Stimulated activated CD4-positive, alpha-beta T cell treated with anti-CD3 and anti-CD28 coated beads, TNF-alpha, amount 100 ng/mL, for 48 hours (primary cell): Measurements from ENCODE around the gene TAMALIN.
"Not testable (repeated sequence)": the region's sequence is repeated elsewhere in the genome, so short reads cannot be mapped to it uniquely, and the experiment has no call there.

Experiments
- DNase-seq, 3 donors: peaks; one replicate each; pipeline ENCODE4 v3.0.0-alpha.2; 2020; ENCODE audit warnings: low read depth in 3 of 3

The TAMALIN gene

DNA sequence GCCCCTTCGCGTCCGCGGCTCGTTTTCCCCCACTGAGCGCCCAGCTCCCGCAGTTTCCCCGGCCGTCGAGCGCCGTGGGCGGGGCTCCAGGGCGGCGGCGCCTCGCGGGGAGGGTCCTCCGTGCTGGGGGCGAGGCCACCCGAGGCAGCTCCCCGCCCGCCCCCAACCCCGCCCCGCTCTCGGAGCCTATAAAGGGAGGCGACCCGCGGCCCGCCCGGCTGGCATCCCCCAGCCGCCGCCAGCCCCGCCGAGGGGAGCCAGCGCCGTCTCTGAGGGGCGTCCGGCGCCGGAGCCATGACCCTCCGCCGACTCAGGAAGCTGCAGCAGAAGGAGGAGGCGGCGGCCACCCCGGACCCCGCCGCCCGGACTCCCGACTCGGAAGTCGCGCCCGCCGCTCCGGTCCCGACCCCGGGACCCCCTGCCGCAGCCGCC, at the start of gene TAMALIN:
TSS of gene TAMALIN (plus strand) at position 221 of the 432 bp plus-strand sequence. CDS start at position 295, 74 bp downstream.
- peak; percentile 55 to 78 (median 60) for DNase-seq

DNA sequence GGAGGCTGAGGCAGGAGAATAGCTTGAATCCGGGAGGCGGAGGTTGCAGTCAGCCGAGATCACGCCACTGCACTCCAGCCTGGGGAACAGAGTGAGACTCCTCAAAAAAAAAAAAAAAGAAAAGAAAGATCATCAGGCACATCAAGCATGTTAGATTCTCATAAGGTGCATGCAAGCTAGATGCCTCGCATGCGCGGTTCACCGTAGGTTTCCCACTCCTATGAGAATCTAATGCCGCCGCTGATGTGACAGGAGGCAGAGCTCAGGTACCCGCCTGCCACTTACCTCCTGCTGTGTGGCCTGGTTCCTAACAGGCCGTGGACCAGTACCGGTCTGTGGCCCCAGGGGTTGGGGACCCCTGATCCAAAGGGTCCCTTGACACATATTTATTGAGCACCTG, 48.2 kb upstream of the TAMALIN start:
- DNase-seq, result no peak

DNA sequence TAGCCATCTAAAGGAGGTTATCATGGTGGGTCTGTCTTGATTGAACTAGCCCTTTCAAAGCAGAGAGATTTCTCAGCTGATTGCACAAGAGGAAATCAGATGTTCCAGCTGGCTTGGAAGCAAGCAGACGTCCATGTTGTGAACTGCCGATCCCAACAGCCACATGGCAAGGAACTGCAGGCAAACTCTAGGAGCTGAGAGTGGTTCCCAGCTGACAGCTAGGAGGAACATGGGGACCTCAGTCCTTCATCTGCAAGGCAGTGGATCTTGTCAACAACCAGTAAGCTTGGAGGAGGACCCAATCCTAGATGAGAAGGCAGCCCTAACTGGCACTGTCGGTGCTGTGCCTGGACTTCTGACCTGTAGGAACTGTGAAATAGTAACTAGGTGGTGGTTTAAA, 47.5 kb upstream of the TAMALIN start:
- no peak for DNase-seq

DNA sequence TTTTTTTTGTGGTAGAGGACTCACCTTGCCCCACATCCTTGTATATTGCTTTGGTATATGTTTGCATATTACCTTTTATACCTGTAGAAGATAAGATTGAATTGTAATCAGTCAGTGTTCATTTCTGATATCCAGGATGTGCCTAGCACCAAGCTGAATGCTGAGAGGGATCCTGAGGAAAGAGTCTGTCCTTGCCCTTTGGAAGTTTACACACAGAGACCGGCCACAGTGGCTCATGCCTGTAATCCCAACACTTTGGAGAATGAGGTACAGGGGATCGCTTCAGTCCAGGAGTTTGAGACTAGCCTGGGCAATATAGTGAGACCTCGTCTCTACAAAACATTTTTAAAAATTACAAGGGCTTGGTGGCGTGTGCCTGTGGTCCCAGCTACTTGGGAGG, 46.8 kb upstream of the TAMALIN start:
- DNase-seq, result no peak

DNA sequence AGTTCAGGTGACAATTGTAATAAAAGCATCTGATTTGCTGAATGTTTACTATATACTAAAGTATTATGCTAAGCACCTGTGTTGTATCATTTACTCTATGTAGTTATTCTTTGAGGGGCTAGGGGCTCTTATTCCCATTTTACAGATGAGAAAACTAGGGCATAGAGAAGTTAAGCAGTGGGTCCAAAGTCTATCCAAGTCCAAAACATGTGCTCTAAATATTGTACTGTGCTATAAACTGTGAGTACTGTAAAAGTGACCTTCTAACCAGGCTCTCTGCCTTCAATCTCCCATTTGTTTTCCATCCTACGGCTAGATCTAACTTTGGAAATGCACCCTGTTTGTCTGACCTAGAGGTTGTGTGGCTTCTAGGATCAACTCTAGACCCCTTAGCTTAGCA, 46.3 kb upstream of the TAMALIN start:
- DNase-seq, result no peak

DNA sequence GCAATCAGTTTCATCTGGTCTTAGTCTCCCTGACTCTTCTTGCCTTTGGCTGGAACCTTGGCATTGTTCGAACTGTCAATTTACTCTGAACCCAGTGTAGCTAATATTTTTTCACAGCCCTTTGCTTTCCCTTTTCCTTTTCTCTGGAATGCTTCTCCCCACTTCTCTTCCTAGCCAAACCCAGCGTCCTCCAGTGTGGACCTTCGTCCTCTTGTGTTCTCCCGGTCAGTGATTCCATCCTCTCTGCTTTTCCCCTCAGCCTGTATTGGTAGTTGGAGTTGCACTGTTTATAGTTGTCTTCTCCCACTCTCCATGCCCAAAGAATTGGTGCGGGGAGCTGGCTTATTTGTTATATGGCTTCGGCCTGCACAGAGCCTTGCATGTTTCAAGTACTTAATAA, 45.9 kb upstream of the TAMALIN start:
- no peak for DNase-seq

DNA sequence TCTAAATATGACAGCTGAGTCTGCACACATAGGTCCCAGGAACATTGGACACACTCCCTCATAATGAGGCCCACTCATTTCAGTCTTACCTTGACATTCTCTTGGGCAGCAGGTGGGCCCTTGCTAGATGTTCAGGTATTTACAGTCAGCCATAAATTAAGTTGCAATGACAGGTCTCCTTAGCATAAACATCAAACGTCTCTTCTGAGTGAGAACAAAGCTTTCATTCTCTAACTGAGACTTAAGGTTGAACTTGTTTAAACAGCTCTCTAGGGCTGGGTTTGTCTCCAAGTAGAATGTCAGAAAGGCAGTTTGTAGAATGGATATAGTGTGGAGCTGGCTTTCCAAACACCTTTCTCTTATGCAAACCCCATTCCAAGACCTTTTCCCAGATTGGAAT, 44.9 kb upstream of the TAMALIN start:
- no peak for DNase-seq

DNA sequence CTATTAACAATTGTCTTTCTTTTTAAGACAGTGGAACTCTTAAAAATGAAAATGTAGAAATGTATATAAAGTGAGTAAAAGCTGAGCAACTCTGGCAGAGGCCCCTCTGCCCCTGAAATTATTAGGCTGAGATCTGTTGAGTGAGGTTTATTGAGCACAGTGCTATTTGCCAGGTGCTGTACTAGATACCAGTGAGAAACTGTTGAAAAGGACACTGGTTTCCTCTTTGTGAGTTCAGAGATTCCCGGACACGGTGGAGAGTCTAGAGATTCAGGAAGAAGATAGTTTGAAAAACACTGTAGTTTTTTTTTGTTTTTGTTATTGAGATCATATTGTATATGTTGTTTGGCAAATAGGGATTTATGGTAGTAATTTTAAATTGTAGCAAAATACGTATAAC, 44.0 kb upstream of the TAMALIN start:
- DNase-seq, result no peak

DNA sequence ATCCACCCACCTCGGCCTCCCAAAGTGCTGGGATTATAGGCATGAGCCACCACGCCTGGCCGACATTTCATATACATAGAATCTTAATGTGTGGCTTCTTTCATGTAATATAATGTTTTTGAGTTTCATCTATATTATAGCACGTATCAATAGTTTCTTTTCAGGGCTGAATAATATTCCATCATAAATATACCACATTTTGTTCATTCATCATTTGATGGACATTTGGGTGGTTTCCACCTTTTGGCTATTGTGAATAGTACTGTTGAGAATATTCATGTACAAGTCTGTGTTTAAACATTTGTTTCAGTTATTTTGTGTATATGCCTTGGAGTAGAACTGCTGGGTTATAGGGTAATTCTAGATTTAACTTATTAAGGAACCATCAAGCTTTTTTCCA, 43.3 kb upstream of the TAMALIN start:
- no peak for DNase-seq

DNA sequence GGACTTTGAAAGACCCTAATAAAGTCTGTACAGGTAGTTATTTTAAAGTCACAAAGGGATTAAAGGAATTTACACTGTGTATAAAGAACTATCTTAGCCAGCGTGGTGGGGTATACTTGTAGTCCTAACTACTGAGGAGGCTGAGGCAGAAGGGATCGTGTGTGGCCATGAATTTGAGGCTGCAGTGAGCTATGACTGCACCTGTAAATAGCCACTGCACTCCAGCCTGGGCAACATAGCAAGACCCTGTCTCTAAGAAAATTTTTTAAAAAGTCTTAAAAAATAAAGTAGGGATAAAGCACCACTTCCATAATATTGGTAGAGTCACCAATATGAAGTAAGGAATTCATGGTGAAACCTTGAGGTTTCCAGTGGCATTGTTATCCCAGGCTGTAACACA, 37.1 kb upstream of the TAMALIN start:
- no peak for DNase-seq

DNA sequence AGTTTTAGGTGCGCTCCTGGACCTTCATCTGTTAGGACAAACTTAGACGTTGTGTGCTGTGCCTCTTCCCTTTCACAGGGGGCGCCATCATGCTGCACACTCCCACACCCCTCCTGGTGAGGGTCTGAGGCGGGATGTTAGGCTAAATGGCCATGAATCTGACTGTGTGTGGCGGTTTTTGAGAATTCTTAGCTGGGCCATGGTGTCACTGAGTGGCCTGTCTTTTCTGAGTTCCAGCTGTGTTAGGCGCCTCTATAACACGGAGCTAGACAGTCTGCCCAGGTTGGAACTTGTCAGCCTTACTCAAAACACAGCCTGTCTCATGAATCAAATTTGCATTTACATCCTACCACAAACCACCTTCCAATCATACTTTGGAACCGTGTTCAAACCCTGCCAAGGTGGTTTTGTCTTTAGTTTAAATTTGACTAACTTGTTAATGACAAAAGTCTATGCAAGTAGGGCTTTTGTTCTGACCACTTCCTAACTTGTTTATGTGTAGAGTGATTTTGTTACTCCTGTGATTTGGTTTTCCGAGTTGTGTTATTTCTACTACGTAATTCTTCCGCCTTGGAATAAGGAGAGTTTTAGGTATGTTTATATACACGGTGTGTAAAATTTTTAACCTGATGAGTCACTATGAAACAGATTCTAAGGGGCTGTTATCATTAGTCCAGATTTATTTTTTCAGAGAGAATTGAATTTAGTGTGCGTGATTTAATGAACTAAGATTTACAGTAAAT, 35.7 kb upstream of the TAMALIN start:
- peak in 2 of 3 donors; percentile 31 to 43 for DNase-seq

DNA sequence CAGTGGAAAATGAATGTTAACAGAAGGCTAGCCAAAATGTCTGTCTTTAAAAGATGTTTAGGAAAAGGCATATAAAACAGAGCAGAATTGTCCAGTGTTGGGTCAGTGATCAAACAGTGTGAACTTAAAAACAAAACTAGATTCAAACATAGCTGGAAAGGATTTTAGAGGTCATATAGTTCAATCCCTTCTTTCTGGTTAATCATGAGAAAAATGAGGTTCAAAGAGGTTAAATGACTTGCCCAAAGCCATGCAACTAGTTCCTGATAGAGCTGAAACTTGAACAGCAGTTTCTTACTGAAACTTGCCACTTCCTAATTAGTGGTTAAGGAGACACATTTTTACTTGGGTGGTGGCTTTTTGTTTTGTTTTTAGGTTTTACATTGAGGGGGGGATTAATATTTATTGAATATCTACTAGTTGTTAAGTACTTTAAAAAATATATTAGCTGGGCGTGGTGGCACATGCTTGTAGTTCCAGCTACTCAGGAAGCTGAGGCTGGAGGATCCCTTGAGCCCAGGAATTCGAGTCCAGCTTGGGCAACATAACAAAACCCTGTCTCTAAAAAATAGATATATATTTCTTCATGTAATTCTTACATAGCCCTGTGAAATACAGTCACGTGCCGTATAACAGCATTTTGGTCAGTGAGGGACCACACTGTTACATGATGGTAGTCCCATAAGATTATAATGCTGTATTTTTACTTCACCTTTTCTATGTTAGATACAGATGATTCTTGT, 34.9 kb upstream of the TAMALIN start:
- DNase-seq, result no peak

DNA sequence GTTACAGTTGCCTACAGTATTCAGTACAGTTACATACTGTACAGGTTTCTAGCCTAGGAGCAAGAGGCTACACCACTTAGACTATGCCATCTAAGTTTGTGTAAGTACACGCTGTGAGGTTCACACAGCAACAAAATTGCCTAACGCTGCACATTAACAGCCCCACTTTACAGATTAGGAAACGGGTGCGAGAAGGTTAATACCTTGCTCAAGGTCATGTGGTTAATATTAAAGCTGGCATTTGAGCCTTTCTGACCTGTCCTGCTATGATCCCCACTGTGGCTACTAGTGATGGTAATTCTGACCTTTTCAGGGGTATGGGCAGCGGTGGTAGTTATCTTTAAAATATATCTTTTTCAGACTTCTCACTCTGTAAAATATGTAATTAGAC, 34.3 kb upstream of the TAMALIN start:
- DNase-seq, result no peak

DNA sequence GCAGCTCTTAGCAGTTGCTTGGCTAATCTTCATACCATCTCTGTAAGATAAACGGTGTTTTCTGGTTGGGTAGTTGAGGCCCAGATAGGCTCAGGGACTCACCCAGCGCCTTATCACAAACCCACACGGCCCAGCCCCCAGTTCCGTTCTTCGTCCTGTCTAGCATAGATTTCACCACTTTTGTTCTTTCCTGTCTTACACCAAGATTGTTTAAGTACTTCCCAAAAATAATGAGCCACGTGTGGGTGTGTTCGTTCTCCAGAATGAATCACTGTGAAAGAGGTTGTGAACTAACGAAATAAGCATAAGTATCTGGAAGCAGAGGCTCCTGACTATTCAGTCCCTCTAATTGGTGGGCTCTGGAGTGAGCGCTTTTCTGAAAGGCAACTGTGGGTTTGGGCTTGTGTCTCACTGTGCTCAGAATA, 33.9 kb upstream of the TAMALIN start:
- peak; percentile 34 to 49 (median 39) for DNase-seq

DNA sequence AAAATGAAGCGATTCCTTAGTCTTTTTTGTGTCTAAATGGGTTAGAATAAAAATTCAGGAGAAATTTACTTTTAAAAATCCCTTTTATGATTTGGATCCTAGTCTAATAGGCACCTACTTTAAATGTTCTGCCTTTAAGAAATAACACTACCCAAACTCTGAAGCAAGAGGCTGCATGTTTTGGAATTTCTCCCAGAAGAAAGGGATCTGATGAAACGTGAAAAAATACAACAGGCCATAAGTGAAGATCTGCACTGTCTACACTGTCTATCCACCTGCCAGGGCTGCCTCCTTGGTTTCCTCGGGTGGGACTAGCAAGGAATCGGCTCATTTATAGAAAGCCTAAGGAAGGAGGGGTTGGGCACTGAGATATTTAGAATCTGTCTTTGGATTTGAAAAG, 33.2 kb upstream of the TAMALIN start:
- DNase-seq, result no peak

DNA sequence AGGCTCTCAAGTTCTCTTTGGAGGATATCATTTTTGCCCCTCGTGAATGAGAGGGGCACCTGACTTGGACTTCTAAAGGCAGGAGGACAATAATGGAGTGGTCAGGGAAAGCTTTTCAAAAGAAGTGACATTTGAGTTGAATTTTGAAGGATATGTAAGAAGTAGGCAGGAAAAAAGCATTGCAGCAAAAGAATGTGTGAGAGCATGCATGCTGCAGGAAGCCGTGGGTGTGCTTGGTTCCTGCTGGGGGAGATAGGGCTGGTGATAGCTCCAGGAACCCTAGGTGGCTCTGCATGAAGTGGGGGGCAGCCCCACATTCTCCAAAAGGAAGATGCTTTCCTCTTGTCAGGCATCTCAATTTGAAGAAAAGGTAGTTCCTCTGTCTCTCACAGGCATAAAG, 32.1 kb upstream of the TAMALIN start:
- DNase-seq, result no peak

DNA sequence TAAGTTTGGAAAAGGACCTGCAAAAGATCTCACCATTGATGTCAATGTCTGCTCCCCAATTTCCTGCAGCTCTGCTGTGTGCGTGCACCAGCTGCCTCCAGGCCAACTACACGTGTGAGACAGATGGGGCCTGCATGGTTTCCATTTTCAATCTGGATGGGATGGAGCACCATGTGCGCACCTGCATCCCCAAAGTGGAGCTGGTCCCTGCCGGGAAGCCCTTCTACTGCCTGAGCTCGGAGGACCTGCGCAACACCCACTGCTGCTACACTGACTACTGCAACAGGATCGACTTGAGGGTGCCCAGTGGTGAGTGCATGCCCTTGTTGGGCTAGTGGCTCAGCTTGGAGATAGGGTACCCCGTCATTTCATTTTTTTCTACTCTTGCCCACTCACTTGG, 31.6 kb upstream of the TAMALIN start:
- DNase-seq, result no peak

DNA sequence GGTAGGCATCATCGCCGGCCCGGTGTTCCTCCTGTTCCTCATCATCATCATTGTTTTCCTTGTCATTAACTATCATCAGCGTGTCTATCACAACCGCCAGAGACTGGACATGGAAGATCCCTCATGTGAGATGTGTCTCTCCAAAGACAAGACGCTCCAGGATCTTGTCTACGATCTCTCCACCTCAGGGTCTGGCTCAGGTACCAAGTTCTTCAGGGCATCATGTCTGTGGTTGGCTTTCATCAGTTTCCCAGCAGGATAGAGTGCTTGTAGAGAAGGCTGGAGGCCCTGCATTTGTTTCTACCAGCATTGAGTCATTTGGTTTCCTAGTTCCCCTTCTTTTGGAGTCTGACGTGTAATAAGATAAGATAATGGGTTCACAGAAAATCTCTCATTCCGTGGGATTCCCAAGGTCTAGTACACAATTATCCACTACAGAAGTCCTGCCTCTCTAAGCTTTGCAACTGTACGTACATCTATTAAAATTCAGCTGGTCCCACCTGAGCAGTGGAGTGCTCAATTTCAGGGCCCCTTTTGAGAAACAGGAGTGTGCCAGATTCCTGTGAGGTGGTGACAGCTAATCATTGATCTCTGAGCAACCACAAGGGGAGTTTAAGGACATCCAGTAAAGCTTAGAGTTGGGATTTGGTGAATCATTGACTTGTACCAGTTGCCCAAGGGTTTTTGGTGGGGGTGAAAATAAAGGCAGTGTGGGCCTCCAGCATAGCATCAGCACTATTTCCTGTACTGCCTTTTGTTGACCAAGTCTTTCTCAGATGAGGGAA, 30.2 kb upstream of the TAMALIN start:
- DNase-seq, result no peak

DNA sequence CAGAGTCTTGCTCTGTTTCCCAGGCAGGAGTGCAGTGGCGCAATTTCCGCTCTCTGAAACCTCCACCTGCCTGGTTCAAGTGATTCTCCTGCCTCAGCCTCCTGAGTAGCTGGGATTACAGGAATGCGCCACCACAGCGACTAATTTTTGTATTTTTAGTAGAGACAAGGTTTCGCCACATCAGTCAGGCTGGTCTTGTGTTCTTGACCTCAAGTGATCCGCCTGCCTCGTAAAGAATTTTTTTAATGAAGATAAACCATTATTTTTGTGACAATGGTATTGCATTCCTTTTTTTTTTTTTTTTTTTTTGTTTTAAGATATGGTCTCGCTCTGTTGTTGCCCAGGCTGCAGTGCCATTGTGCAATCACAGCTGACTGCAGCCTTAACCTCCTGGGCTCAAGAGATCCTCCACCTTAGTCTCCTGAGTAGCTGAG, 29.4 kb upstream of the TAMALIN start:
- no peak for DNase-seq

DNA sequence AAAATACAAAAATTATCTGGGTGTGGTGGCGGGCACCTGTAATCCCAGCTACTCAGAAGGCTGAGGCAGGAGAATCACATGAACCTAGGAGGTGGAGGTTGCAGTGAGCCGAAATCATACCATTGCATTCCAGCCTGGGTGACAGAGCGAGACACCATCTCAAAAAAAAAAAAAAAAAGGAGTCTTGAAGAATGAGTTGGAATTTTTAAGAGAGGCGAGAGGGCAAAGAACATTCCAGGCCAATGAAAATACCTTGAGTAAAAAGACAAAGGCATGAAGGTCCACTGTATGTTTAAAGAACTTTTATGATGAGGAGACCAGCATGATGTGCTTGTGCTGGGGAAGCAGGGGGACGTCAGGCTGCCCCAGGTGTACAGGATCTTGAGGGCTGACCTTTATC, 27.4 kb upstream of the TAMALIN start:
- DNase-seq, result not testable (repeated sequence)

DNA sequence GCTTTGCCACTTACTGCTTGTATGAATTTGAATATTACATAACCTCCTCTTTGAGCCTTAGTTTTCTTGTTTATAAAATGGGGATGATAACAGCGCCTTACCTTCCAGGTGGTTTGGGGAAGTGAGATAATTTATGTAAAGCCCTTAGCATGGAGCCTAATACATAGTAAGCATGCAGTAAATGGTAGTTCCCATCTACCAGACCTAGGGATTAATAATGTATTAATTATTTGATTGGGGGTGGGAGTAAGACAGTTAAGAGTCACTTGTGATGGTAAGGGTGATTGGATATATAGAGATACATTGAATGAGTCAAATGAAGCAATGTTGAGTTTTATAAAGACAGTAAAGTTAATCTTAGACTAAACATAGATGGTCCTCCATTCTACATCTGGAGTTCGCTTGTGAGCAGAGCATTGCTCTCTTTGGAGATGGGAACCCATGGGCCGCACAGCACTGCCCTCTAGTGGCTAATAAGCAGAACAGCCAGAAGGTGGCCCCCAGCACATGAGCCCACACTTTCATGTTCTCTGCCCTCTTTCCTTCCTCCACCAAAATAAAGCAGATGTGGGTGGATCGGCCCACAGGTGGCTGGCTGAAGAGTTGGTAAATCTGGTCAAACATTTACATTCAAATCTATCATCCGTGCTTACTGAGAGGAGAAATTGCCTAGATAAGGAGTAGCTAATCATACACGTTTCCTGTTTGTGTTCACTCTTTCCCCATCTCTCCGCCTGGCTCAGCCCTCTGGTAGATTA, 26.5 kb upstream of the TAMALIN start:
- peak; percentile 41 to 52 (median 44) for DNase-seq

DNA sequence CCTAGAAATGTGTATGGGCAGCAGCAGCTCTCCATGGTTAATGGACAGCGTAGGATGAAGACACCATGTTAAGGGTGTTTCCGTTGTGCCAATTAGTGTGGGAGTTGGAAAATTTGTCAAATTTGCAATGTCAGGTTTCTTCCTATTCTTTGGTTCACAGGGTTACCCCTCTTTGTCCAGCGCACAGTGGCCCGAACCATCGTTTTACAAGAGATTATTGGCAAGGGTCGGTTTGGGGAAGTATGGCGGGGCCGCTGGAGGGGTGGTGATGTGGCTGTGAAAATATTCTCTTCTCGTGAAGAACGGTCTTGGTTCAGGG, 26.0 kb upstream of the TAMALIN start:
- DNase-seq, result no peak
